GM06990 (cell line): ENCODE data around the gene P4HB.

Experiments used
- DNase-seq: peaks from one replicate; pipeline ENCODE4 v3.0.0-alpha.2; 2011; ENCODE audit not compliant: insufficient read length; ENCODE audit errors: extremely low read depth
- H3K27me3 ChIP-seq: replicated peaks from 2 replicates; pipeline ENCODE4 v1.6.0; 2011; ENCODE audit warnings: low read length; ENCODE audit not compliant: control insufficient read depth, insufficient read depth
- H3K36me3 ChIP-seq: 2 replicates; pipeline ENCODE4 v1.5.1; 2011; ENCODE audit warnings: low read length; ENCODE audit not compliant: control insufficient read depth, insufficient read depth
- H3K4me3 ChIP-seq: replicated peaks from 2 replicates; pipeline ENCODE4 v1.5.1; 2011; ENCODE audit warnings: low read depth, mild to moderate bottlenecking, control low read depth, low read length
- TF ChIP-seq, protein P1 (sequence below): IDR thresholded peaks from 2 replicates; pipeline ENCODE4 v1.5.1; 2011; ENCODE audit warnings: low read length, control low read depth, mild to moderate bottlenecking, inconsistent platforms; ENCODE audit not compliant: insufficient read depth, poor library complexity, severe bottlenecking

P4HB gene

DNA sequence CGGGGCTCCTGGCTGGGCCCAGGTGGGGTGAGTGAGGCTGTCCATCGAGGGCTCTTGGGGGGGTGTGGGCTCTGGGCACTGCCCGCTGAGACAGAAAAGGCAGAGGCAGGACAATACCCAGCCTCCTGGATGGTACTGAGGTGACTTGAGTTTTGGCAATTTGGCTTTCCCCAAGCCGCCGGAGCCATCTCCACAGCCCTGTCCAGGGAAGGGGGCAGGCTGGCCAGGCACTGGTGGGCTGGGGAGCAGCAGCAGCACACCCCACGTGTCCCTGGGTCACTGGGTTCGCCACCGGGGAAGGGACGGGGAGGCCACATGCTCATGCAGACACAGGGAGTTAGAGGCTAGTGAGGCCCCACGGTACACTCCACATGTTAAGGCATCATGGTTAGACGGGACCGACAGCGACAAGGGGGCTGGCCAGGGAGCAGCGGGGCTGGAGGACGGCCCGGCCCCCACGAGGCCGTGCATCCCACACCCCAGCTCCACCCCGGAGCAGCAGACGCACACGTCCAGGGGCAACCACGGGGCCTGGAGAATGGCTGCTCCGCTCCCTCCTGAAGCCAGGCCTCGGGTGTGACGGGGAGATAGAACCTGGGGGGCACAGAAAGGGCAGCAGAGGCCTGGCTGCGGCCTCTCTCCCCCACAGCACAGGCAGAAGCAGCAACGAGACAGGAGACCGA lies 7.8 kb upstream of the P4HB start:
- H3K27me3 ChIP-seq, result no peaks in the 10 kb centered on the region
- DNase-seq, result no peak
- TF ChIP-seq, protein P1, sequence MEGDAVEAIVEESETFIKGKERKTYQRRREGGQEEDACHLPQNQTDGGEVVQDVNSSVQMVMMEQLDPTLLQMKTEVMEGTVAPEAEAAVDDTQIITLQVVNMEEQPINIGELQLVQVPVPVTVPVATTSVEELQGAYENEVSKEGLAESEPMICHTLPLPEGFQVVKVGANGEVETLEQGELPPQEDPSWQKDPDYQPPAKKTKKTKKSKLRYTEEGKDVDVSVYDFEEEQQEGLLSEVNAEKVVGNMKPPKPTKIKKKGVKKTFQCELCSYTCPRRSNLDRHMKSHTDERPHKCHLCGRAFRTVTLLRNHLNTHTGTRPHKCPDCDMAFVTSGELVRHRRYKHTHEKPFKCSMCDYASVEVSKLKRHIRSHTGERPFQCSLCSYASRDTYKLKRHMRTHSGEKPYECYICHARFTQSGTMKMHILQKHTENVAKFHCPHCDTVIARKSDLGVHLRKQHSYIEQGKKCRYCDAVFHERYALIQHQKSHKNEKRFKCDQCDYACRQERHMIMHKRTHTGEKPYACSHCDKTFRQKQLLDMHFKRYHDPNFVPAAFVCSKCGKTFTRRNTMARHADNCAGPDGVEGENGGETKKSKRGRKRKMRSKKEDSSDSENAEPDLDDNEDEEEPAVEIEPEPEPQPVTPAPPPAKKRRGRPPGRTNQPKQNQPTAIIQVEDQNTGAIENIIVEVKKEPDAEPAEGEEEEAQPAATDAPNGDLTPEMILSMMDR, result no peak
- peaks cover 41% of the 10 kb centered on the region for H3K36me3 ChIP-seq
- H3K4me3 ChIP-seq, result no peak overlapping the region

DNA sequence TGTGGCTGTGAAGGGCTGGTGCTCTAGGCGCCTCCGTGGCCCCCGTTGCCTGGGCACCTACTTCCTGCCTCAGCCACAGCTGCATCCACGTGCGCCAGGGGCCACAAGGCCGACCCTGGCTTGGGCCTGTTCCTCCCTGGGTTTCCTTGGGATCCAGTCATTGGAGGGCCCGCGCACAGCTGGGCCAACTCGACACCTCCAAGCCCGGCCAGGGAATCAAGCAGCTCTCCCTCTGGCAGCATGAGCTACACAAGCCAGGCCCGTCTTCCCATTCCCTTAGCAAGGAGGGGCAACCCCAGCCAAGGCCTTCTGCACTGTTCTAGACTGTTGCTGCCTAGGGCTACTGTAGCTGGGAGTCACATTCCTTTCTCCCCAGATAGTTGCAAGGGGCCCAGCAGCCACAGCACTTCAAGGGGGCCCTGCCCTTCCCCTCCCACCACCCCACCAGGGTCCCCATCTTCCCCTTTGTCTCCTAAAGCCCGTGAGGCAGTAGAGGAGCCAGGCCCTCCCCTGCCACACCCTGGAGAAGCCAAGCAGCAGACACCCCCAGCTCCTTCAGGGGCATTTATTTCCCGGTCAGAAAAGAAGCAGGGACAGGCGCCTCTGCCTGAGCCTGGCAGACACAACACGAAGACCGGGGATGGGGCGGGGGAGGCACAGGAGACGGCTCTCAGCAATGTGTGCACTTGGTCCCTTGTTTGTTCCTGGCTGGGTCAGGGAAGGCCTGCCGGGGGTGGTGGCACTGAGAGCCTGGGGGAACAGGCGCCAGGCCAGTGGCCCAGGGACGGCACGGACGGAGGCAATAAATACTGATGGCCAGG lies 7.0 kb upstream of the P4HB start:
- Histone ChIP-seq H3K36me3 (peaks cover 41% of the 10 kb centered on the region), H3K27me3 (no peaks in the 10 kb centered on the region), H3K4me3 (no peak overlapping the region)
- TF ChIP-seq, protein P1, result no peak
- no peak for DNase-seq

DNA sequence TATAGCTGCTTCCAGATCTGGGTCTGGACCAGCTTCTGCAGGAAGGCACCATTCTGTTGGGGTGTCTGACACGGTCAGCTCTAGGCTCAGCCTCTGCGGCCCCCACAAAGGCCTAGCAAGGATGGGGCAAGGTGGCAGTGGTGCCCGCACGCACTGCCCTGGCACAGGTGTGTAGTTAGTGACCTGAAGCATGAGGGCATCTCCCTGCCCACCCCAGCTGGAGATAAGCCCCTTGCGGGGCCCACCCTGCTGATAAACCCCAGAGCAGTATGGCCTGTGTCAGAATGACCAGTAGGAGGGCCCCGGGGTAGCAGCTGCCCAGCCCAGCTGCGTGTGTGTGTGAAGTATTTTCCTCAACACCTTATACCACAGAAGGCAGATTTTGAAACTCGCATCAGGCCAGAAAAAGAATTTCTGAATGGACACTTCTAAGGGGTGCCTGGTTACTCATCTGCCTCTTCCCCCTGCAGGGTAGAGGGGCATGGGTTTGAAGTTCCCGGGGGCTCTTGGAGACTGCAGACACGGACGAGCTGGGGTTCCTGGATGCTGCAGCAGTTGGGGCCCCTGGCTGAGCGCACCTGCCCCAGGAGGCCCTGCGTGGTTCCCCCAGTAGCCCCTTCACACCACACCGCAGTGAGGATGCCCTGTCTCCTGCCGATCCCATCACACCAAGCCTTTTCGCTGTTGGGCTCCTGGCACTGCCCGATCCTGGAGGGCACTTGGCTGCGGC lies 6.3 kb upstream of the P4HB start:
- peaks cover 41% of the 10 kb centered on the region for H3K36me3 ChIP-seq
- no peak for DNase-seq
- H3K4me3 ChIP-seq, result no peak overlapping the region
- TF ChIP-seq, protein P1, result no peak
- H3K27me3 ChIP-seq, result no peaks in the 10 kb centered on the region

DNA sequence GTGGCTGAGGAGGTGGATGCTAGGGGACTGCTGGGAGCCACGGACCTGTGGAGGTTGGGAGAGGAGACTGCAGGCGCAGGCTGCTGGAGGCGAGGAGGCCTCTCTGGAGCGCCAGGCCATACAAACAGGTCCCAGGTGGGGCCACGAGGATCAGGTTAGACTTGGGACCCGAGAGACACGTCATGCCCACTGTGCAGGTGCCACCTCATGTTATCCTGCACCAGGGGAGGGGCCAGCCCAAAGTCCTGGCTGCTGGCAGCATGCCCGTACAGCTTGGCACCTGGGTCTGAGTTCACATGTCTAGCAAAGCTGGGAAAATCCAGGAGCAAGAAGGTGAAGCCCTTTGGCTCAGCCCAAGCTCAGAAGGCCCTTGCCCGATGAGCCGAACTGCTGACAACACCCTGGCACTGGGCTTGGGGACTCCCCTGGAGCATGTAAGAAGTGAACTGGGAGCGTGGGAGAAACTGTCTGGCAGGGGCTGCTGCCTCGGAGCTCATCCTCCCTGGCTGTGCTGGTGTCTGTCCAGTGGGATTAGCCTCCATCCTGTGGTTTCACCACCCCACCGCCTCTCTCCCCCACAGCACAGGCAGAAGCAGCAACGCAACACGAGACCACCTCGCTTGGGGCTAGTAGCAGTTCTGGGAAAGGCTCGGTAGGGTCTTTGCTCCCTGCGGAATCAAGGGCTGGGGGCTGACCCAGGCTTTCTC lies 5.6 kb upstream of the P4HB start:
- DNase-seq, result peak; percentile 46
- peaks cover 41% of the 10 kb centered on the region for H3K36me3 ChIP-seq

DNA sequence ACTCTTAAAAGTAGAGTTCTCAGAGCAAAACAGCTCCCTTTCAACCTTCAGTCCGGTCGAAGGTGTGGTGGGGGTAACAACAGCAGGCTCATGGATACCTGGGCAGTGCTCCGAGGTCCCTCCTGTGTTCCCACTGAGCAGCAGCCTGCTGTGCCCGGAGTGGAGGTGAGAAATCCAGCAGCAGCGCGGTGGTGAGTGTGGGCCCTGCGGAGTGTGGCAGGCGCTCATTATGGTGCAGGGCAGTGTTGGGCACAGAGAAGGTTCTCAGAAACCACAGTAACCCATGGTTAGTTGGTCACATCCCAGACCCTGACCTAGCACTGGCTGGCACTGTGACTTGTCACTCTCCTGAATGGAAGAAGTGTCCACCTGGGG lies 5.0 kb upstream of the P4HB start:
- TF ChIP-seq, protein P1, result no peak
- peaks cover 41% of the 10 kb centered on the region for H3K36me3 ChIP-seq

More for the DNA sequence above, 5.6 kb upstream of the P4HB start:
- H3K27me3 ChIP-seq, result no peaks in the 10 kb centered on the region
- TF ChIP-seq, protein P1, result no peak
- no peak overlapping the region for H3K4me3 ChIP-seq

More for the DNA sequence above, 5.0 kb upstream of the P4HB start:
- DNase-seq, result no peak
- H3K4me3 ChIP-seq, result no peak overlapping the region
- no peaks in the 10 kb centered on the region for H3K27me3 ChIP-seq
